ENCODE results near the gene SH3BP1. TPM values are rescaled to one million over a fixed set of nuclear protein-coding genes. Genes with fewer than 3 reads are reported as not detected.
A peak's percentile ranks its signal among the peaks of the same experiment; 100 is the strongest.

Gene SH3BP1
- total RNA-seq, 1 experiment from 2014 or later, result 0.95 TPM

DNA sequence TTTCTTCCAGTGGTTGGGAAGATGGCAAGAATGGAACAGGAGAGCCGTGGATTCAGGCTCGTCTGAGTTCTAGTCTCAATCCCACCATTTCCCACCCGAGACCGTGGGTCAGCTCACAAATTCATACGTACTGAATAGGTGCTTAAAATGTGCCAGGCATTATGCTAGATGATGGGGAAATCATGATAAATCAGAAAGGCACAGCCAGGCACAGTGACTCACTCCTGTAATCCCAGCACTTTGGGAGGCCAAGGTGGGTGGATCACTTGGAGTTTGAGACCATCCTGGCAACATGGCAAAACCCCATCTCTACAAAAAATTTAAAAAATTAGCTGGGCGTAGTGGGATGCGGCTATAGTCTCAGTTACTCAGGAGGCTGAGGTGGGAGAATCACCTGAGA is 64.4 kb downstream of the SH3BP1 start:
- H3K9me3 ChIP-seq, result no peaks in the 10 kb centered on the region
- H3K36me3 ChIP-seq, result no peaks in the 10 kb centered on the region
- no peaks in the 10 kb centered on the region for H3K27me3 ChIP-seq
- no peak overlapping the region for H3K4me3 ChIP-seq
- DNase-seq, result peak; percentile 39

DNA sequence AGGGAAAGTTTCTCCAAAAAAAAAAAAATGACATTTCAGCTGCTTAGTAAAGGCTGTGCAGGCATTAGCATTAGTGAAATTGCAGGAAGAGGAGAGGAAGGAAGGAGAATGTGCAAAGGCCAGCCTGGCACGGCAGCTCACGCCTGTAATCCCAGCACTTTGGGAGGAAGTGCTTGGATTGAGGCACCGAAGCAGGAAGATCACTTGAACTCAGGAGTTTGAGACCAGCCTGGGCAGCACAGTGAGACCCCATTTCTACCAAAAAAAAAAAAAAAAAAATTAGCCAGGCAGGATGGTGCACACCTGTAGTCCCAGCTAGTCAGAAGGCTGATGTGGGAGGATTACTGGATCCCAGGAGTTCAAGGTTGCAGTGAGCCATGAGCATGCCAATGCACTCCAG is 65.2 kb downstream of the SH3BP1 start:
- H3K27me3 ChIP-seq, result no peaks in the 10 kb centered on the region
- no peaks in the 10 kb centered on the region for H3K36me3 ChIP-seq
- no peak for DNase-seq
- no peaks in the 10 kb centered on the region for H3K9me3 ChIP-seq
- H3K4me3 ChIP-seq, result no peak overlapping the region

DNA sequence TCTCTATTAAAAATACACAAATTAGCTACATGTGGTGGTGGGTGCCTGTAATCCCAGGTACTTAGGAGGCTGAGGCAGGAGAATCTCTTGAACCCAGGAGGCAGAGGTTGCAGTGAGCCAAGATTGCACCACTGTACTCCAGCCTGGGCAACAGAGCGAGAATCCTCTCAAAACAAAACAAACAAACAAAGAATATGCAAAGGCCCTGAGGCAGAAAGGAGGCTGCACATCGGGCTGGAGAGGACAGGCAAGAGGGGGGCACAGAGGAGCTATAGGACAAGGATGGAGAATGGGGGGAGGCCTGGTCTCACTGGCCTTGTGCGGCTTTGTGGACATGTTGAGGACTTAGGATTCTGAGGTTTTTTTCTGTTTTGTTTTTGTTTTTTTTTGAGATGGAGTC is 65.7 kb downstream of the SH3BP1 start:
- no peaks in the 10 kb centered on the region for H3K27me3 ChIP-seq
- no peaks in the 10 kb centered on the region for H3K9me3 ChIP-seq
- H3K4me3 ChIP-seq, result no peak overlapping the region
- no peak for DNase-seq
- no peaks in the 10 kb centered on the region for H3K36me3 ChIP-seq

Other genes with a start within 250 kb of the SH3BP1 start
- gene ELFN2, start 212.2 kb upstream of the SH3BP1 start, total RNA-seq (2014; rRNA removed; shearing (Covaris generic); ENCODE audit: low replicate concordance), result 0.07 TPM in 1 of 2 replicates, not detected in the other
- gene MFNG, start 153.3 kb upstream of the SH3BP1 start, total RNA-seq (2014; rRNA removed; shearing (Covaris generic); ENCODE audit: low replicate concordance), result 0.27 and 0.66 TPM in 2 replicates
- 17.1 and 18.9 TPM in 2 replicates for gene CARD10, start 120.3 kb upstream of the SH3BP1 start, total RNA-seq (2014; rRNA removed; shearing (Covaris generic); ENCODE audit: low replicate concordance)
- gene CDC42EP1, start 79.2 kb upstream of the SH3BP1 start, total RNA-seq (2014; rRNA removed; shearing (Covaris generic); ENCODE audit: low replicate concordance), result 31.6 and 38.5 TPM in 2 replicates
- gene LGALS2, start 59.6 kb upstream of the SH3BP1 start, total RNA-seq (2014; rRNA removed; shearing (Covaris generic); ENCODE audit: low replicate concordance), result not detected in 2 replicates
- gene GGA1, start 30.8 kb upstream of the SH3BP1 start, total RNA-seq (2014; rRNA removed; shearing (Covaris generic); ENCODE audit: low replicate concordance), result 13.8 and 33.2 TPM in 2 replicates
- 18.0 and 24.2 TPM in 2 replicates for gene PDXP, start 19.1 kb downstream of the SH3BP1 start, total RNA-seq (2014; rRNA removed; shearing (Covaris generic); ENCODE audit: low replicate concordance)
- 3,913 and 4,947 TPM in 2 replicates for gene LGALS1, start 36.0 kb downstream of the SH3BP1 start, total RNA-seq (2014; rRNA removed; shearing (Covaris generic); ENCODE audit: low replicate concordance)
- 61.0 and 111 TPM in 2 replicates for gene NOL12, start 46.7 kb downstream of the SH3BP1 start, total RNA-seq (2014; rRNA removed; shearing (Covaris generic); ENCODE audit: low replicate concordance)
- 154 and 194 TPM in 2 replicates for gene TRIOBP, start 57.4 kb downstream of the SH3BP1 start, total RNA-seq (2014; rRNA removed; shearing (Covaris generic); ENCODE audit: low replicate concordance)
- gene GCAT, start 168.3 kb downstream of the SH3BP1 start, total RNA-seq (2014; rRNA removed; shearing (Covaris generic); ENCODE audit: low replicate concordance), result 23.6 and 39.4 TPM in 2 replicates
- gene GALR3, start 183.7 kb downstream of the SH3BP1 start, total RNA-seq (2014; rRNA removed; shearing (Covaris generic); ENCODE audit: low replicate concordance), result not detected in 2 replicates
- 40.9 and 61.1 TPM in 2 replicates for gene ANKRD54, start 204.7 kb downstream of the SH3BP1 start, total RNA-seq (2014; rRNA removed; shearing (Covaris generic); ENCODE audit: low replicate concordance)
- gene EIF3L, start 209.8 kb downstream of the SH3BP1 start, total RNA-seq (2014; rRNA removed; shearing (Covaris generic); ENCODE audit: low replicate concordance), result 303 and 347 TPM in 2 replicates

Data from MG63 (cell line).